ENCODE measurements around the gene CEP83. TPM values are rescaled to one million over a fixed set of nuclear protein-coding genes. Genes with fewer than 3 reads are reported as not detected.

The CEP83 gene
- total RNA-seq, 4 donors from 2014 or later = 6.7 to 21.2 (median 8.3) TPM

DNA sequence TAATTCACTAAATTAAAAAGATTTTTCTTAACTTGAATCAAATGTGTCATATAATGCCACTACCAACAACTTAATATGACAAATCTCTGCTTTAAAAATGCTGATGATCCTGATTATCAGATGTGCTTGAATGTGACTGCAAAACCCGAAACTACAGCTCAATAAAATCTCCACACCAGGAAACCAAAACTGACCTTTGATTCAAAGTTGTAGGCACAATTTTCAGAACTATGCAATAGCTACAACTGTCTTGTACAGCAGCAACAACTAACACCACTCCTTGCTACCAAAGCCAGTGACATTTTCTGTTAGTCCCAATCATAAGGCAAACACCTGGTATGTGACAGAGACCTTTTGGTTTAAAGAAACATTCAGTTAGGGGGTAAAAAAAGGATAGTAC lies 147.3 kb downstream of the CEP83 start:
- Histone ChIP-seq H3K4me1 (no peaks in the 10 kb centered on the region), H3K27me3 (no peaks in the 10 kb centered on the region), H3K9me3 (no peaks in the 10 kb centered on the region), H3K4me3 (no peak overlapping the region), H3K36me3 (peaks cover 0 to 29% (median 13%) of the 10 kb centered on the region in 4 donors), H3K27ac (replicated peaks in 1 of 4) (no peak overlapping the region)
- TF ChIP-seq POLR2AphosphoS5 (IDR thresholded peaks at IDR 0.05) (no peak), POLR2A (IDR thresholded peaks at IDR 0.05; ENCODE audit: low read depth) (no peak)
- intact Hi-C loops (cut with DNase I) = no loop called here
- no peak for DNase-seq (ENCODE audit: extremely low spot score)
- WGBS = 100% methylated on average over 1 of the region's 1 CpG

- 93% methylated on average over 5 of the region's 5 CpGs for WGBS
Observed at GRCh38 chr12:94309373-94309772, 150.3 kb downstream of the CEP83 start.

DNA sequence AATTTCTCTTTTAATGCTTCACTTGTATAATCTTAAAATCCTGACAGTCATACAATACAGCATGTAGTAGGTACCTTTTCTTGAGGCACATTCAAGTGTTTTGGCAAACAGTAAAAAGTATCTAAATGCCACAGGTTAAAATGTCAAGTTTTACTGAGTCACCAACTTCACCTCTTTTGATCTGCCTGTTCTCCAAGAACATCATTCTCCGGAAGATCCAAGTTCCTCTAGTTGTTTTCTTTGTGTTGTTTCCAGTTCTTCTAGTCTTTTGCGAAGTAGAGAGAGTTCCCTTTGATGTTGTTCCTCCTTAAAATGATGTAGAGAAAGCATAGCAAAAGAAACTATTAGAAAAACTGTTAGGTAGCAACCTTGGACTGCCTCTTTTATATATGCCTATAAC lies 151.1 kb downstream of the CEP83 start:
- TF ChIP-seq, protein P1, sequence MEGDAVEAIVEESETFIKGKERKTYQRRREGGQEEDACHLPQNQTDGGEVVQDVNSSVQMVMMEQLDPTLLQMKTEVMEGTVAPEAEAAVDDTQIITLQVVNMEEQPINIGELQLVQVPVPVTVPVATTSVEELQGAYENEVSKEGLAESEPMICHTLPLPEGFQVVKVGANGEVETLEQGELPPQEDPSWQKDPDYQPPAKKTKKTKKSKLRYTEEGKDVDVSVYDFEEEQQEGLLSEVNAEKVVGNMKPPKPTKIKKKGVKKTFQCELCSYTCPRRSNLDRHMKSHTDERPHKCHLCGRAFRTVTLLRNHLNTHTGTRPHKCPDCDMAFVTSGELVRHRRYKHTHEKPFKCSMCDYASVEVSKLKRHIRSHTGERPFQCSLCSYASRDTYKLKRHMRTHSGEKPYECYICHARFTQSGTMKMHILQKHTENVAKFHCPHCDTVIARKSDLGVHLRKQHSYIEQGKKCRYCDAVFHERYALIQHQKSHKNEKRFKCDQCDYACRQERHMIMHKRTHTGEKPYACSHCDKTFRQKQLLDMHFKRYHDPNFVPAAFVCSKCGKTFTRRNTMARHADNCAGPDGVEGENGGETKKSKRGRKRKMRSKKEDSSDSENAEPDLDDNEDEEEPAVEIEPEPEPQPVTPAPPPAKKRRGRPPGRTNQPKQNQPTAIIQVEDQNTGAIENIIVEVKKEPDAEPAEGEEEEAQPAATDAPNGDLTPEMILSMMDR (IDR thresholded peaks at IDR 0.05) = no peak
- TF ChIP-seq POLR2A (IDR thresholded peaks at IDR 0.05; ENCODE audit: low read depth) (no peak), POLR2AphosphoS5 (IDR thresholded peaks at IDR 0.05) (no peak), EP300 (IDR thresholded peaks at IDR 0.05) (no peak)
- intact Hi-C loops (cut with DNase I) = no loop called here
- WGBS = 61% methylated on average over 2 of the region's 2 CpGs

More at GRCh38 chr12:94309373-94309772, 150.3 kb downstream of the CEP83 start:
- Histone ChIP-seq H3K27me3 (no peaks in the 10 kb centered on the region), H3K27ac (replicated peaks in 1 of 4) (no peak overlapping the region), H3K4me1 (no peaks in the 10 kb centered on the region), H3K4me3 (no peak overlapping the region), H3K9me3 (no peaks in the 10 kb centered on the region), H3K36me3 (peaks cover 0 to 55% (median 27%) of the 10 kb centered on the region in 4 donors)
- DNase-seq (ENCODE audit: extremely low spot score) = no peak
- TF ChIP-seq POLR2A (IDR thresholded peaks at IDR 0.05; ENCODE audit: low read depth) (no peak), EP300 (IDR thresholded peaks at IDR 0.05) (no peak), POLR2AphosphoS5 (IDR thresholded peaks at IDR 0.05) (no peak)
- TF ChIP-seq, protein P1 (IDR thresholded peaks at IDR 0.05) = no peak
- intact Hi-C loops (cut with DNase I) = no loop called here

DNA sequence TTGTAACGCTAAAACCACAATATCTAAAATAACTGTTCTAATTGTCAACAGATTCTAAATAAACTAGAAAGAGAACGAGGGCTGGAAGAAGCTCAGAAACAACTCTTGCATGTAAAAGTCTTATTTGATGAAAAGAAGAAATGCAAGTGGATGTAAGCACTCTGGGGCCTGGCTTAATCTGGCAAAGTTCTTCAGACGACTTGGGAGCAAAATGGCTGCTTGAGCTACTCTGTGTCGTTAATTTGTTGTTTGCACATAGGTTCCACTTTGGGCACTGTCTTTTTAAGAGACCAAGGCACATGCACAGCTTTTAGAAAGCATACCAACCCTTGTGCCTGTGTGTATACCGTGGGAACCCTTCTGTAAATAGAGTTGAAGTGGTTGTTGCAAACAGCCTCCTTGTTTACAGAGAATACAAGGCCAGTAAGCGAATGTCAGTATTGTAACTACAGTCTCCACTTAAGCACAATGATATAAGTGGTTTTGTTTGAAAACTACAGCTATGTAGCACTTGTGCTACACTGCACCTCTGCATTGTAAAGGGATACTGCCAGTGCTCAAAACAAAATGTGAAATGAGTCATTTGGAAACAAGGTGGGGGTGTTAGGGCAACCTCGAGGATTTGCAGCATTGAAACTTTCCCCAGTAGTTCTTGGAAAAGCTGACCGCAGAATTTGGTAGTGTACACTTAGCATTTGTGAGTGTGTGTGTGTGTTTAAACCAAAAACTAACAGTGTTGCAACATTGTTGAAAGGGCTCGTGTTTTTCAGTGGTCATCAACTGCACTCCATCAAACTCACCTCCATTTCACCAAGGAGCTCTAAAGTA lies 154.3 kb downstream of the CEP83 start:
- intact Hi-C loops (cut with DNase I) = no loop called here
- no peaks in the 10 kb centered on the region for H3K4me1 ChIP-seq
- no peak for DNase-seq (ENCODE audit: extremely low spot score)
- no peaks in the 10 kb centered on the region for H3K27me3 ChIP-seq
- 69% methylated on average over 9 of the region's 9 CpGs for WGBS
- TF ChIP-seq EP300 (IDR thresholded peaks at IDR 0.05) = no peak
- TF ChIP-seq POLR2A (IDR thresholded peaks at IDR 0.05; ENCODE audit: low read depth) = no peak
- no peak for TF ChIP-seq POLR2AphosphoS5 (IDR thresholded peaks at IDR 0.05)
- TF ChIP-seq, protein P1 (IDR thresholded peaks at IDR 0.05) = no peak
- H3K36me3 ChIP-seq = peaks cover 0 to 52% (median 23%) of the 10 kb centered on the region in 4 donors
- no peaks in the 10 kb centered on the region for H3K9me3 ChIP-seq
- H3K4me3 ChIP-seq = no peak overlapping the region
- H3K27ac ChIP-seq (replicated peaks in 1 of 4) = no peak overlapping the region

More for the DNA sequence above, 151.1 kb downstream of the CEP83 start:
- Histone ChIP-seq H3K9me3 (no peaks in the 10 kb centered on the region), H3K27ac (replicated peaks in 1 of 4) (no peak overlapping the region), H3K27me3 (no peaks in the 10 kb centered on the region), H3K36me3 (peaks cover 0 to 55% (median 27%) of the 10 kb centered on the region in 4 donors), H3K4me3 (no peak overlapping the region), H3K4me1 (no peaks in the 10 kb centered on the region)
- DNase-seq (ENCODE audit: extremely low spot score) = no peak

DNA sequence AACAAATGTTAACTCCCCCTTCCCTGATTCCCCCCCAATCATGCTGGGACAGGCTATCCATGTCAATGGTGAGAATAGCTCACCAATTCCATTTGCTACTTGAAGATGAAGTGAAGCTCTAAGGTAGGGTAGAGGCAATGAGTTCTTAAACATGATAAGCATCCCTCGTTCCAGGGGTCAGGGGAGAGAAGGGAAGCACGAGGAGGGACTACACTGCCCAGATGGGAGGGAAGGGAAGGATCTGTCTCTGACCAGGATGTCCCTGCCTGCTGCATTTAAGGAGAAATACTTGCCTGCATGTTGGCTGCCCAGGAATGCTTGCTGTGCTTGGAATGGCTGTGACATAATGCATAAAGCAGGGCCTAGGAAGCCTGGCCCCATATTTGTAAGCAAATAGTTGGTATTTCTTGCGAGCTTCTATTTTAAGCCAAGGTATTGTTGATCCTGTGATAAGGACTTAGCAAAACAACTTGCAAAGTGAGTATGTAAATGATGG lies 155.1 kb downstream of the CEP83 start:
- intact Hi-C loops (cut with DNase I) = no loop called here
- no peak overlapping the region for H3K27ac ChIP-seq (replicated peaks in 1 of 4)
- TF ChIP-seq POLR2A (IDR thresholded peaks at IDR 0.05; ENCODE audit: low read depth) = no peak
- TF ChIP-seq POLR2AphosphoS5 (IDR thresholded peaks at IDR 0.05) = no peak
- TF ChIP-seq, protein P1 (IDR thresholded peaks at IDR 0.05) = no peak
- TF ChIP-seq EP300 (IDR thresholded peaks at IDR 0.05) = no peak
- H3K36me3 ChIP-seq = peaks cover 0 to 57% (median 27%) of the 10 kb centered on the region in 4 donors
- no peak for DNase-seq (ENCODE audit: extremely low spot score)
- H3K9me3 ChIP-seq = no peaks in the 10 kb centered on the region
- H3K4me1 ChIP-seq = no peaks in the 10 kb centered on the region
- no peaks in the 10 kb centered on the region for H3K27me3 ChIP-seq
- H3K4me3 ChIP-seq = no peak overlapping the region
- WGBS = 65% methylated on average over 3 of the region's 3 CpGs
